ENCODE data around the gene NTM.
"Not testable (repeated sequence)": the region's sequence is repeated elsewhere in the genome, so short reads cannot be mapped to it uniquely, and the experiment has no call there.

Gene NTM

GRCh38 chr11:131666617-131667016, 296.2 kb downstream of the NTM start:
- DNase-seq (ENCODE audit: low read depth, low spot score) = no peak

- no peak for DNase-seq (ENCODE audit: low read depth, low spot score)
Measured at GRCh38 chr11:131667566-131667965, 297.2 kb downstream of the NTM start.

GRCh38 chr11:131668500-131669400, 298.3 kb downstream of the NTM start:
- DNase-seq (ENCODE audit: low read depth, low spot score) = no peak

- no peak for DNase-seq (ENCODE audit: low read depth, low spot score)
Measured at GRCh38 chr11:131669401-131669780, 299.0 kb downstream of the NTM start.

- DNase-seq (ENCODE audit: low read depth, low spot score) = no peak
Measured at GRCh38 chr11:131670876-131671275, 300.5 kb downstream of the NTM start.

- no peak for DNase-seq (ENCODE audit: low read depth, low spot score)
Measured at GRCh38 chr11:131671320-131671719, 300.9 kb downstream of the NTM start.

- no peak for DNase-seq (ENCODE audit: low read depth, low spot score)
Measured at GRCh38 chr11:131671734-131672133, 301.3 kb downstream of the NTM start.

GRCh38 chr11:131672191-131672590, 301.8 kb downstream of the NTM start:
- DNase-seq (ENCODE audit: low read depth, low spot score) = no peak

GRCh38 chr11:131674051-131674755, 303.8 kb downstream of the NTM start:
- DNase-seq (ENCODE audit: low read depth, low spot score) = no peak

- DNase-seq (ENCODE audit: low read depth, low spot score) = no peak
Measured at GRCh38 chr11:131675121-131675888, 304.9 kb downstream of the NTM start.

- DNase-seq (ENCODE audit: low read depth, low spot score) = no peak
Measured at GRCh38 chr11:131677828-131678470, 307.5 kb downstream of the NTM start.

GRCh38 chr11:131678658-131679340, 308.4 kb downstream of the NTM start:
- DNase-seq (ENCODE audit: low read depth, low spot score) = no peak

- DNase-seq (ENCODE audit: low read depth, low spot score) = not testable (repeated sequence)
Measured at GRCh38 chr11:131680448-131680847, 310.0 kb downstream of the NTM start.

GRCh38 chr11:131681920-131682319, 311.5 kb downstream of the NTM start:
- DNase-seq (ENCODE audit: low read depth, low spot score) = no peak

GRCh38 chr11:131682373-131683015, 312.1 kb downstream of the NTM start:
- no peak for DNase-seq (ENCODE audit: low read depth, low spot score)

GRCh38 chr11:131683131-131683530, 312.7 kb downstream of the NTM start:
- DNase-seq (ENCODE audit: low read depth, low spot score) = no peak

- no peak for DNase-seq (ENCODE audit: low read depth, low spot score)
Measured at GRCh38 chr11:131683666-131684065, 313.3 kb downstream of the NTM start.

GRCh38 chr11:131684111-131685060, 314.0 kb downstream of the NTM start:
- DNase-seq (ENCODE audit: low read depth, low spot score) = no peak

- no peak for DNase-seq (ENCODE audit: low read depth, low spot score)
Measured at GRCh38 chr11:131685206-131685605, 314.8 kb downstream of the NTM start.

Measured in iPS DF 19.7 (cell line).